Measurements from ENCODE around the gene SRPK2. TPM values are rescaled to one million over a fixed set of nuclear protein-coding genes. Genes with fewer than 3 reads are reported as not detected.
A peak's percentile ranks its signal among the peaks of the same experiment; 100 is the strongest.

Gene SRPK2
- total RNA-seq, 2 donors from 2014 or later: 60.3 to 76.2 TPM

DNA sequence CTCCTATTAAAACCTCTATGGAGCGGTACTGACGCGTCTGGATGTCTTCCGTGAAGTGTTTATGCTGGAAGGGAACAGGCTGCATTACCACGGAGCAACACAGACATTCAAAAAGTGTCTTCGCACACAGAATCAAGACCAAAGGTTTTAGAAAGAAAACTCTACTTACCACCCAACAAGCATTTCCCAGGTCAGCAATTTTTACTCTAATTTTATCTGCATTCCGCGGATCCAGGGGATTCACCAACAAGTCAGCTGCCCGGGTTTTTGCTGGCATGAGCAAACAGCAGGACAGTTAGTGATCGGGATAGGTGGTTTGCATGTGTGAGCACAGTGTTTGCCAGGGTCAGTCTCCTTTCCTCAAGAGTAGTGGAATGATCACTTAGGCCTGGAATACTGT, 255.9 kb downstream of the SRPK2 start:
- no peak overlapping the region for H3K4me3 ChIP-seq (ENCODE audit: low read length)
- peaks cover 4% of the 10 kb centered on the region for H3K4me1 Mint-ChIP-seq
- H3K9me3 ChIP-seq (ENCODE audit: control insufficient read depth, low read length): no peaks in the 10 kb centered on the region
- 94 to 95% methylated on average over 3 to 10 of the region's 10 CpGs for WGBS, 2 experiments (ENCODE audit: insufficient coverage in 1 of 2, insufficient read length in 1 of 2)
- no peak overlapping the region for H3K27ac ChIP-seq (ENCODE audit: low read depth, low read length)
- no peaks in the 10 kb centered on the region for H3K9me3 Mint-ChIP-seq
- TF ChIP-seq, protein P1, sequence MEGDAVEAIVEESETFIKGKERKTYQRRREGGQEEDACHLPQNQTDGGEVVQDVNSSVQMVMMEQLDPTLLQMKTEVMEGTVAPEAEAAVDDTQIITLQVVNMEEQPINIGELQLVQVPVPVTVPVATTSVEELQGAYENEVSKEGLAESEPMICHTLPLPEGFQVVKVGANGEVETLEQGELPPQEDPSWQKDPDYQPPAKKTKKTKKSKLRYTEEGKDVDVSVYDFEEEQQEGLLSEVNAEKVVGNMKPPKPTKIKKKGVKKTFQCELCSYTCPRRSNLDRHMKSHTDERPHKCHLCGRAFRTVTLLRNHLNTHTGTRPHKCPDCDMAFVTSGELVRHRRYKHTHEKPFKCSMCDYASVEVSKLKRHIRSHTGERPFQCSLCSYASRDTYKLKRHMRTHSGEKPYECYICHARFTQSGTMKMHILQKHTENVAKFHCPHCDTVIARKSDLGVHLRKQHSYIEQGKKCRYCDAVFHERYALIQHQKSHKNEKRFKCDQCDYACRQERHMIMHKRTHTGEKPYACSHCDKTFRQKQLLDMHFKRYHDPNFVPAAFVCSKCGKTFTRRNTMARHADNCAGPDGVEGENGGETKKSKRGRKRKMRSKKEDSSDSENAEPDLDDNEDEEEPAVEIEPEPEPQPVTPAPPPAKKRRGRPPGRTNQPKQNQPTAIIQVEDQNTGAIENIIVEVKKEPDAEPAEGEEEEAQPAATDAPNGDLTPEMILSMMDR (conservative IDR thresholded peaks at IDR 0.05): no peak
- peak; percentile 29 for DNase-seq
- H3K27ac Mint-ChIP-seq: peak overlapping the region; percentile 34
- H3K9ac ChIP-seq (ENCODE audit: extremely low read depth, low read length, poor library complexity, severe bottlenecking): no peak overlapping the region
- H3K27me3 ChIP-seq (ENCODE audit: control insufficient read depth, insufficient read depth, low read length, poor library complexity, severe bottlenecking): no peaks in the 10 kb centered on the region
- H3K36me3 Mint-ChIP-seq (ENCODE audit: low read depth): peaks cover 21% of the 10 kb centered on the region
- H3K4me1 ChIP-seq (ENCODE audit: control insufficient read depth, insufficient read depth, low read length): no peaks in the 10 kb centered on the region
- no peaks in the 10 kb centered on the region for H3K27me3 Mint-ChIP-seq (ENCODE audit: insufficient read depth)
- peaks cover 17% of the 10 kb centered on the region for H3K36me3 ChIP-seq (ENCODE audit: control insufficient read depth, insufficient read depth, low read length)
- no peak overlapping the region for H3K4me3 Mint-ChIP-seq

DNA sequence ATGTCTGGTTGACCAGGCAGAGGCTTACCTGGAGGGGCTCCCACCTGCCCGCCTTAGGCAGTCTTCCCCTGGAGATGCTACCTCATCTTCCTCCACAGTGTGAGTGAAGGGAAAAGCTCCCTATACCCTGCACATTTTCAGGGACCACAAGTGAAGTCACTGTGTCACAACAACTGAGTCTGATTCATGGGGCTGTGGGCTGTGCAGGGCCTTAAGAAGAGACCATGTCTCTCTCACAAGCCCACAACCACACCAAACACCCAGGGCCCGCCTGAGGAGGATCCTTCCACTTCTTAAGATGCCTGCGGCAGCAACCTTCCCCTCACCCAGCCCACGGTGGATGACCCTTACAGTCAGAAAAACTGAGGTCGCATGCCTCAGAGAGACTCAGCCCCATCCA, 256.4 kb downstream of the SRPK2 start:
- H3K9ac ChIP-seq (ENCODE audit: extremely low read depth, low read length, poor library complexity, severe bottlenecking): no peak overlapping the region
- WGBS, 2 experiments (ENCODE audit: insufficient coverage in 1 of 2, insufficient read length in 1 of 2): 92 to 100% methylated on average over 1 to 5 of the region's 5 CpGs
- TF ChIP-seq, protein P1 (conservative IDR thresholded peaks at IDR 0.05): no peak

DNA sequence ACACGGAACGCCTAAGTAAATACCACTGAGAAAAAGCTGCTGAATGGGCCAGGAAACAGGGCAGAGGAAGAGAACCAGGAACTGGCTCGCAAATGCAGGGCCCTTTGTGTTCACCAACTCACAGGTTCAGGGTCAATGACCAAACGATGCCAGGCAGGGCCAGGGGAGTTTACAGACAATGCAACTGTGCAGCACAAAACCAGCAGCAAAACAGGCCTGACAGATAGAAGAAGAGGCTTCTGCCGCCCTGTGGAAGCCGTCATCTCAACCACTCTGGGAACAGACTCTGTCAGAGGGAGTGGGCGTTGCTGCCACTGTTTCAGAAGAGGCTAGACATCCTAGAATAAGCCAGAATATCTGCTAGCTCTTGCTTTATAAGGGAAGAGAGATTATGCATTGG, 256.8 kb downstream of the SRPK2 start:
- TF ChIP-seq, protein P1 (conservative IDR thresholded peaks at IDR 0.05): no peak
- H3K4me3 Mint-ChIP-seq: no peak overlapping the region
- H3K27me3 Mint-ChIP-seq (ENCODE audit: insufficient read depth): no peaks in the 10 kb centered on the region
- no peaks in the 10 kb centered on the region for H3K9me3 Mint-ChIP-seq
- no peaks in the 10 kb centered on the region for H3K9me3 ChIP-seq (ENCODE audit: control insufficient read depth, low read length)
- peaks cover 13% of the 10 kb centered on the region for H3K36me3 ChIP-seq (ENCODE audit: control insufficient read depth, insufficient read depth, low read length)
- H3K4me1 ChIP-seq (ENCODE audit: control insufficient read depth, insufficient read depth, low read length): no peaks in the 10 kb centered on the region
- H3K36me3 Mint-ChIP-seq (ENCODE audit: low read depth): peaks cover 21% of the 10 kb centered on the region
- H3K27me3 ChIP-seq (ENCODE audit: control insufficient read depth, insufficient read depth, low read length, poor library complexity, severe bottlenecking): no peaks in the 10 kb centered on the region
- no peak overlapping the region for H3K9ac ChIP-seq (ENCODE audit: extremely low read depth, low read length, poor library complexity, severe bottlenecking)
- DNase-seq: peak; percentile 39
- no peak overlapping the region for H3K27ac Mint-ChIP-seq
- 90 to 92% methylated on average over 5 to 7 of the region's 7 CpGs for WGBS, 2 experiments (ENCODE audit: insufficient coverage in 1 of 2, insufficient read length in 1 of 2)
- H3K4me3 ChIP-seq (ENCODE audit: low read length): no peak overlapping the region
- H3K27ac ChIP-seq (ENCODE audit: low read depth, low read length): no peak overlapping the region
- peaks cover 4% of the 10 kb centered on the region for H3K4me1 Mint-ChIP-seq

More for the DNA sequence above, 256.4 kb downstream of the SRPK2 start:
- peak overlapping the region; percentile 34 for H3K27ac Mint-ChIP-seq
- H3K36me3 ChIP-seq (ENCODE audit: control insufficient read depth, insufficient read depth, low read length): peaks cover 13% of the 10 kb centered on the region
- no peak overlapping the region for H3K27ac ChIP-seq (ENCODE audit: low read depth, low read length)
- no peaks in the 10 kb centered on the region for H3K9me3 ChIP-seq (ENCODE audit: control insufficient read depth, low read length)
- no peaks in the 10 kb centered on the region for H3K27me3 Mint-ChIP-seq (ENCODE audit: insufficient read depth)
- no peaks in the 10 kb centered on the region for H3K4me1 ChIP-seq (ENCODE audit: control insufficient read depth, insufficient read depth, low read length)
- H3K4me1 Mint-ChIP-seq: peaks cover 4% of the 10 kb centered on the region
- no peak overlapping the region for H3K4me3 Mint-ChIP-seq
- DNase-seq: no peak
- H3K36me3 Mint-ChIP-seq (ENCODE audit: low read depth): peaks cover 20% of the 10 kb centered on the region
- no peaks in the 10 kb centered on the region for H3K27me3 ChIP-seq (ENCODE audit: control insufficient read depth, insufficient read depth, low read length, poor library complexity, severe bottlenecking)
- H3K4me3 ChIP-seq (ENCODE audit: low read length): no peak overlapping the region
- no peaks in the 10 kb centered on the region for H3K9me3 Mint-ChIP-seq
